HepG2 (cell line): ENCODE measurements around the gene ZNF593OS. TPM values are rescaled to one million over a fixed set of nuclear protein-coding genes. Genes with fewer than 3 reads are reported as not detected.

Source experiments
- ATM ChIP-seq: fragments of 450-650 bp; IDR thresholded peaks from 2 replicates; pipeline ENCODE4 v1.7.1; 2017; ENCODE audit warnings: mild to moderate bottlenecking, borderline replicate concordance
- CBX1 ChIP-seq: IDR thresholded peaks from one replicate; pipeline ENCODE4 v1.6.1; 2016; ENCODE audit warnings: antibody characterized with exemption, low read depth
- DNMT3B ChIP-seq: conservative IDR thresholded peaks from 2 replicates; pipeline ENCODE4 v1.6.1; 2016; ENCODE audit warnings: missing biosample characterization, control low read depth
- GLI4 ChIP-seq: sonication (generic); formaldehyde crosslinking; IDR thresholded peaks from 2 replicates; pipeline ENCODE4 v1.5.1; 2020; ENCODE audit warnings: missing genetic modification reagents, mild to moderate bottlenecking, moderate library complexity, borderline replicate concordance
- IKZF4 ChIP-seq: sonication (generic); formaldehyde crosslinking; IDR thresholded peaks from 2 replicates; pipeline ENCODE4 v1.5.1; 2020; ENCODE audit warnings: borderline replicate concordance, mild to moderate bottlenecking, low read depth, missing genetic modification reagents; ENCODE audit errors: not compliant biosample characterization
- KDM5A ChIP-seq: fragments of 200-600 bp; sonication (generic); IDR thresholded peaks from 2 replicates; pipeline ENCODE4 v1.7.0; 2018; ENCODE audit warnings: antibody characterized with exemption, mild to moderate bottlenecking, low read length, borderline replicate concordance
- RAD21 ChIP-seq: fragments of 450-650 bp; formaldehyde crosslinking; IDR thresholded peaks from 2 replicates; pipeline ENCODE4 v1.5.0; 2020; ENCODE audit warnings: mild to moderate bottlenecking
- REPIN1 ChIP-seq: sonication (generic); formaldehyde crosslinking; IDR thresholded peaks from 2 replicates; pipeline ENCODE4 v1.8.0; 2022; ENCODE audit warnings: missing genetic modification reagents, low read depth, mild to moderate bottlenecking, borderline replicate concordance
- SALL1 ChIP-seq: sonication (generic); formaldehyde crosslinking; IDR thresholded peaks from 2 replicates; pipeline ENCODE4 v1.8.0; 2022; ENCODE audit warnings: mild to moderate bottlenecking, missing genetic modification reagents
- UBTF ChIP-seq: sonication (generic); formaldehyde crosslinking; IDR thresholded peaks from 2 replicates; pipeline ENCODE4 v1.4.0; 2020; ENCODE audit warnings: mild to moderate bottlenecking, missing genetic modification reagents
- YEATS2 ChIP-seq: sonication (generic); formaldehyde crosslinking; IDR thresholded peaks from 2 replicates; pipeline ENCODE4 v1.4.0; 2020; ENCODE audit warnings: missing genetic modification reagents, borderline replicate concordance
- ZNF329 ChIP-seq: sonication (generic); formaldehyde crosslinking; IDR thresholded peaks from 2 replicates; pipeline ENCODE4 v1.9.0; 2021; ENCODE audit warnings: low read depth, mild to moderate bottlenecking, missing genetic modification reagents
- ZNF564 ChIP-seq: sonication (generic); formaldehyde crosslinking; IDR thresholded peaks from 2 replicates; pipeline ENCODE4 v1.8.1; 2023; ENCODE audit warnings: mild to moderate bottlenecking, missing genetic modification reagents
- polyA plus RNA-seq, 8 experiments: library from polyadenylated mRNA; depleted of rRNA in 3 of 8; stranded (reverse) in 7 of 8; unstranded in 1 of 8; fragments of >200 nt; fragmentation: Illumina TruSeq in 4 of 8; extraction: Trizol in 4 of 8; gene quantifications; 2 replicates each; pipeline versions ENCODE4 v1.2.1 to v1.2.3, GENCODE V29; 2011 to 2016; ENCODE audit warnings: low read depth in 4 of 8, missing spikeins in 1 of 8, mixed read lengths in 1 of 8; ENCODE audit not compliant: insufficient read depth in 1 of 8
- total RNA-seq, 5 experiments: library from RNA; depleted of rRNA; stranded (reverse); fragments of >200 nt; fragmentation: Illumina TruSeq; extraction: Trizol; gene quantifications; 2 replicates each; pipeline ENCODE4 v1.2.3, GENCODE V29; 2016; ENCODE audit warnings: low read depth in 1 of 5
- TF ChIP-seq, protein P1 (sequence below): IDR thresholded peaks from 2 replicates; pipeline ENCODE4 v1.6.1; 2016; ENCODE audit warnings: control low read depth
- TF ChIP-seq, protein P2 (sequence below): sonication (generic); formaldehyde crosslinking; IDR thresholded peaks from 2 replicates; pipeline ENCODE4 v1.4.0; 2020; ENCODE audit warnings: mild to moderate bottlenecking, missing genetic modification reagents, borderline replicate concordance
- TF ChIP-seq, protein P3 (sequence below): sonication (generic); formaldehyde crosslinking; IDR thresholded peaks from 2 replicates; pipeline ENCODE4 v1.5.1; 2020; ENCODE audit warnings: mild to moderate bottlenecking, missing genetic modification reagents, moderate library complexity
- TF ChIP-seq, protein P4 (sequence below): sonication (generic); formaldehyde crosslinking; IDR thresholded peaks from 2 replicates; pipeline ENCODE4 v1.4.0; 2020; ENCODE audit warnings: missing genetic modification reagents

Gene ZNF593OS
- total and polyA plus RNA-seq, 2 of the 13 experiments (the other 11 are each of a cell fraction or from before 2014, with no cell fraction given) = not detected

GRCh38 chr1:26145041-26145959 lies 26.3 kb downstream of the ZNF593OS start (continued):
- TF ChIP-seq ATM (no peak), YEATS2 (CRISPR knock-in tag) (0 out of 2 replicates have a peak, but pooled peaks have one; percentile 35), REPIN1 (CRISPR knock-in tag) (no peak), ZNF329 (no peak), GLI4 (CRISPR knock-in tag) (no peak), SALL1 (CRISPR knock-in tag) (peak; percentile 18; the same call in 1 of the 2 replicates), RAD21 (CRISPR knock-in tag) (peak; percentile 83), CBX1 (no peak), DNMT3B (no peak), UBTF (CRISPR knock-in tag) (no peak), IKZF4 (CRISPR knock-in tag) (no peak), ZNF564 (no peak), KDM5A (no peak)
- TF ChIP-seq, protein P1, sequence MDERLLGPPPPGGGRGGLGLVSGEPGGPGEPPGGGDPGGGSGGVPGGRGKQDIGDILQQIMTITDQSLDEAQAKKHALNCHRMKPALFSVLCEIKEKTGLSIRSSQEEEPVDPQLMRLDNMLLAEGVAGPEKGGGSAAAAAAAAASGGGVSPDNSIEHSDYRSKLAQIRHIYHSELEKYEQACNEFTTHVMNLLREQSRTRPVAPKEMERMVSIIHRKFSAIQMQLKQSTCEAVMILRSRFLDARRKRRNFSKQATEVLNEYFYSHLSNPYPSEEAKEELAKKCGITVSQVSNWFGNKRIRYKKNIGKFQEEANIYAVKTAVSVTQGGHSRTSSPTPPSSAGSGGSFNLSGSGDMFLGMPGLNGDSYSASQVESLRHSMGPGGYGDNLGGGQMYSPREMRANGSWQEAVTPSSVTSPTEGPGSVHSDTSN (CRISPR knock-in tag) = no peak
- TF ChIP-seq, protein P2, sequence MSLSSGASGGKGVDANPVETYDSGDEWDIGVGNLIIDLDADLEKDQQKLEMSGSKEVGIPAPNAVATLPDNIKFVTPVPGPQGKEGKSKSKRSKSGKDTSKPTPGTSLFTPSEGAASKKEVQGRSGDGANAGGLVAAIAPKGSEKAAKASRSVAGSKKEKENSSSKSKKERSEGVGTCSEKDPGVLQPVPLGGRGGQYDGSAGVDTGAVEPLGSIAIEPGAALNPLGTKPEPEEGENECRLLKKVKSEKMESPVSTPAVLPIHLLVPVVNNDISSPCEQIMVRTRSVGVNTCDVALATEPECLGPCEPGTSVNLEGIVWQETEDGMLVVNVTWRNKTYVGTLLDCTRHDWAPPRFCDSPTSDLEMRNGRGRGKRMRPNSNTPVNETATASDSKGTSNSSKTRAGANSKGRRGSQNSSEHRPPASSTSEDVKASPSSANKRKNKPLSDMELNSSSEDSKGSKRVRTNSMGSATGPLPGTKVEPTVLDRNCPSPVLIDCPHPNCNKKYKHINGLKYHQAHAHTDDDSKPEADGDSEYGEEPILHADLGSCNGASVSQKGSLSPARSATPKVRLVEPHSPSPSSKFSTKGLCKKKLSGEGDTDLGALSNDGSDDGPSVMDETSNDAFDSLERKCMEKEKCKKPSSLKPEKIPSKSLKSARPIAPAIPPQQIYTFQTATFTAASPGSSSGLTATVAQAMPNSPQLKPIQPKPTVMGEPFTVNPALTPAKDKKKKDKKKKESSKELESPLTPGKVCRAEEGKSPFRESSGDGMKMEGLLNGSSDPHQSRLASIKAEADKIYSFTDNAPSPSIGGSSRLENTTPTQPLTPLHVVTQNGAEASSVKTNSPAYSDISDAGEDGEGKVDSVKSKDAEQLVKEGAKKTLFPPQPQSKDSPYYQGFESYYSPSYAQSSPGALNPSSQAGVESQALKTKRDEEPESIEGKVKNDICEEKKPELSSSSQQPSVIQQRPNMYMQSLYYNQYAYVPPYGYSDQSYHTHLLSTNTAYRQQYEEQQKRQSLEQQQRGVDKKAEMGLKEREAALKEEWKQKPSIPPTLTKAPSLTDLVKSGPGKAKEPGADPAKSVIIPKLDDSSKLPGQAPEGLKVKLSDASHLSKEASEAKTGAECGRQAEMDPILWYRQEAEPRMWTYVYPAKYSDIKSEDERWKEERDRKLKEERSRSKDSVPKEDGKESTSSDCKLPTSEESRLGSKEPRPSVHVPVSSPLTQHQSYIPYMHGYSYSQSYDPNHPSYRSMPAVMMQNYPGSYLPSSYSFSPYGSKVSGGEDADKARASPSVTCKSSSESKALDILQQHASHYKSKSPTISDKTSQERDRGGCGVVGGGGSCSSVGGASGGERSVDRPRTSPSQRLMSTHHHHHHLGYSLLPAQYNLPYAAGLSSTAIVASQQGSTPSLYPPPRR (CRISPR knock-in tag) = no peak
- TF ChIP-seq, protein P3, sequence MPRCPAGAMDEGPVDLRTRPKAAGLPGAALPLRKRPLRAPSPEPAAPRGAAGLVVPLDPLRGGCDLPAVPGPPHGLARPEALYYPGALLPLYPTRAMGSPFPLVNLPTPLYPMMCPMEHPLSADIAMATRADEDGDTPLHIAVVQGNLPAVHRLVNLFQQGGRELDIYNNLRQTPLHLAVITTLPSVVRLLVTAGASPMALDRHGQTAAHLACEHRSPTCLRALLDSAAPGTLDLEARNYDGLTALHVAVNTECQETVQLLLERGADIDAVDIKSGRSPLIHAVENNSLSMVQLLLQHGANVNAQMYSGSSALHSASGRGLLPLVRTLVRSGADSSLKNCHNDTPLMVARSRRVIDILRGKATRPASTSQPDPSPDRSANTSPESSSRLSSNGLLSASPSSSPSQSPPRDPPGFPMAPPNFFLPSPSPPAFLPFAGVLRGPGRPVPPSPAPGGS = no peak
- TF ChIP-seq, protein P4, sequence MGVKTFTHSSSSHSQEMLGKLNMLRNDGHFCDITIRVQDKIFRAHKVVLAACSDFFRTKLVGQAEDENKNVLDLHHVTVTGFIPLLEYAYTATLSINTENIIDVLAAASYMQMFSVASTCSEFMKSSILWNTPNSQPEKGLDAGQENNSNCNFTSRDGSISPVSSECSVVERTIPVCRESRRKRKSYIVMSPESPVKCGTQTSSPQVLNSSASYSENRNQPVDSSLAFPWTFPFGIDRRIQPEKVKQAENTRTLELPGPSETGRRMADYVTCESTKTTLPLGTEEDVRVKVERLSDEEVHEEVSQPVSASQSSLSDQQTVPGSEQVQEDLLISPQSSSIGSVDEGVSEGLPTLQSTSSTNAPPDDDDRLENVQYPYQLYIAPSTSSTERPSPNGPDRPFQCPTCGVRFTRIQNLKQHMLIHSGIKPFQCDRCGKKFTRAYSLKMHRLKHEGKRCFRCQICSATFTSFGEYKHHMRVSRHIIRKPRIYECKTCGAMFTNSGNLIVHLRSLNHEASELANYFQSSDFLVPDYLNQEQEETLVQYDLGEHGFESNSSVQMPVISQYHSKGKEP (CRISPR knock-in tag) = no peak
